RKO (cell line): ENCODE results near the gene MPRIP.

Source experiments
- DNase-seq: peaks from one replicate; pipeline ENCODE4 v3.0.0-alpha.2; 2016; ENCODE audit warnings: low spot score

Gene MPRIP

GRCh38 chr17:17110520-17110919 lies 68.3 kb downstream of the MPRIP start:
- no peak for DNase-seq

GRCh38 chr17:17111401-17112393 lies 69.4 kb downstream of the MPRIP start:
- no peak for DNase-seq

- DNase-seq: no peak
Measured at GRCh38 chr17:17112628-17113200, 70.5 kb downstream of the MPRIP start.

- no peak for DNase-seq
Measured at GRCh38 chr17:17114592-17115225, 72.5 kb downstream of the MPRIP start.

GRCh38 chr17:17115620-17116019 lies 73.4 kb downstream of the MPRIP start:
- no peak for DNase-seq

- no peak for DNase-seq
Measured at GRCh38 chr17:17116406-17116805, 74.1 kb downstream of the MPRIP start.

- DNase-seq: no peak
Measured at GRCh38 chr17:17117923-17118322, 75.7 kb downstream of the MPRIP start.

- DNase-seq: no peak
Measured at GRCh38 chr17:17118399-17118798, 76.1 kb downstream of the MPRIP start.

GRCh38 chr17:17119106-17119505 lies 76.8 kb downstream of the MPRIP start:
- no peak for DNase-seq

GRCh38 chr17:17119533-17119932 lies 77.3 kb downstream of the MPRIP start:
- no peak for DNase-seq

- DNase-seq: no peak
Measured at GRCh38 chr17:17120294-17120693, 78.0 kb downstream of the MPRIP start.

GRCh38 chr17:17120701-17121100 lies 78.4 kb downstream of the MPRIP start:
- DNase-seq: no peak

- no peak for DNase-seq
Measured at GRCh38 chr17:17121162-17121561, 78.9 kb downstream of the MPRIP start.

GRCh38 chr17:17122781-17123483 lies 80.7 kb downstream of the MPRIP start:
- DNase-seq: no peak

- no peak for DNase-seq
Measured at GRCh38 chr17:17124341-17124740, 82.1 kb downstream of the MPRIP start.

- no peak for DNase-seq
Measured at GRCh38 chr17:17125136-17126084, 83.2 kb downstream of the MPRIP start.

- DNase-seq: no peak
Measured at GRCh38 chr17:17126131-17127110, 84.2 kb downstream of the MPRIP start.

GRCh38 chr17:17127156-17127555 lies 84.9 kb downstream of the MPRIP start:
- no peak for DNase-seq

GRCh38 chr17:17127730-17128291 lies 85.6 kb downstream of the MPRIP start:
- no peak for DNase-seq
